ENCODE results near the gene ALCAM. TPM values are rescaled to one million over a fixed set of nuclear protein-coding genes. Genes with fewer than 3 reads are reported as not detected.

The ALCAM gene
- total RNA-seq, 1 experiment from 2014 or later, result 32.3 TPM

GRCh38 chr3:105339946-105340345, 26.8 kb upstream of the ALCAM start:
- POLR2A ChIA-PET, result no interaction called here
- H3K36me3 ChIP-seq (ENCODE audit: control insufficient read depth, insufficient read depth, low read length), result no peaks in the 10 kb centered on the region
- no peaks in the 10 kb centered on the region for H3K4me1 ChIP-seq (ENCODE audit: control insufficient read depth, insufficient read depth, low read length)
- no peak for ATAC-seq
- 0 out of 2 replicates have a peak, but pooled peaks cover 3% of the 10 kb centered on the region for H3K9me3 ChIP-seq (ENCODE audit: control insufficient read depth, insufficient read depth, low read depth, low read length)
- in situ Hi-C loops (cut with HindIII; ENCODE audit: low pct_unique_long_range_greater_than_20kb, low sequenced_read_pairs) (no loop called here), intact Hi-C loops (cut with micrococcal nuclease; ENCODE audit: unreplicated experiment) (no loop called here)
- DNase-seq (ENCODE audit: low read depth, low spot score), result no peak
- CTCF ChIA-PET, result no interaction called here
- TF ChIP-seq TCF7L2 (IDR thresholded peaks at IDR 0.05; ENCODE audit: low read depth, low read length) (no peak), SIN3A (IDR thresholded peaks at IDR 0.05; ENCODE audit: borderline replicate concordance, insufficient read depth, low read depth, low read length) (no peak), POLR2AphosphoS5 (IDR thresholded peaks at IDR 0.05; ENCODE audit: low read depth, low read length) (no peak)
- TF ChIP-seq, protein P1, sequence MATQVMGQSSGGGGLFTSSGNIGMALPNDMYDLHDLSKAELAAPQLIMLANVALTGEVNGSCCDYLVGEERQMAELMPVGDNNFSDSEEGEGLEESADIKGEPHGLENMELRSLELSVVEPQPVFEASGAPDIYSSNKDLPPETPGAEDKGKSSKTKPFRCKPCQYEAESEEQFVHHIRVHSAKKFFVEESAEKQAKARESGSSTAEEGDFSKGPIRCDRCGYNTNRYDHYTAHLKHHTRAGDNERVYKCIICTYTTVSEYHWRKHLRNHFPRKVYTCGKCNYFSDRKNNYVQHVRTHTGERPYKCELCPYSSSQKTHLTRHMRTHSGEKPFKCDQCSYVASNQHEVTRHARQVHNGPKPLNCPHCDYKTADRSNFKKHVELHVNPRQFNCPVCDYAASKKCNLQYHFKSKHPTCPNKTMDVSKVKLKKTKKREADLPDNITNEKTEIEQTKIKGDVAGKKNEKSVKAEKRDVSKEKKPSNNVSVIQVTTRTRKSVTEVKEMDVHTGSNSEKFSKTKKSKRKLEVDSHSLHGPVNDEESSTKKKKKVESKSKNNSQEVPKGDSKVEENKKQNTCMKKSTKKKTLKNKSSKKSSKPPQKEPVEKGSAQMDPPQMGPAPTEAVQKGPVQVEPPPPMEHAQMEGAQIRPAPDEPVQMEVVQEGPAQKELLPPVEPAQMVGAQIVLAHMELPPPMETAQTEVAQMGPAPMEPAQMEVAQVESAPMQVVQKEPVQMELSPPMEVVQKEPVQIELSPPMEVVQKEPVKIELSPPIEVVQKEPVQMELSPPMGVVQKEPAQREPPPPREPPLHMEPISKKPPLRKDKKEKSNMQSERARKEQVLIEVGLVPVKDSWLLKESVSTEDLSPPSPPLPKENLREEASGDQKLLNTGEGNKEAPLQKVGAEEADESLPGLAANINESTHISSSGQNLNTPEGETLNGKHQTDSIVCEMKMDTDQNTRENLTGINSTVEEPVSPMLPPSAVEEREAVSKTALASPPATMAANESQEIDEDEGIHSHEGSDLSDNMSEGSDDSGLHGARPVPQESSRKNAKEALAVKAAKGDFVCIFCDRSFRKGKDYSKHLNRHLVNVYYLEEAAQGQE (IDR thresholded peaks at IDR 0.05; ENCODE audit: insufficient read depth in 1 of 2, low read depth in 2 of 2, low read length in 1 of 2), result no peak
- TF ChIP-seq, protein P2, sequence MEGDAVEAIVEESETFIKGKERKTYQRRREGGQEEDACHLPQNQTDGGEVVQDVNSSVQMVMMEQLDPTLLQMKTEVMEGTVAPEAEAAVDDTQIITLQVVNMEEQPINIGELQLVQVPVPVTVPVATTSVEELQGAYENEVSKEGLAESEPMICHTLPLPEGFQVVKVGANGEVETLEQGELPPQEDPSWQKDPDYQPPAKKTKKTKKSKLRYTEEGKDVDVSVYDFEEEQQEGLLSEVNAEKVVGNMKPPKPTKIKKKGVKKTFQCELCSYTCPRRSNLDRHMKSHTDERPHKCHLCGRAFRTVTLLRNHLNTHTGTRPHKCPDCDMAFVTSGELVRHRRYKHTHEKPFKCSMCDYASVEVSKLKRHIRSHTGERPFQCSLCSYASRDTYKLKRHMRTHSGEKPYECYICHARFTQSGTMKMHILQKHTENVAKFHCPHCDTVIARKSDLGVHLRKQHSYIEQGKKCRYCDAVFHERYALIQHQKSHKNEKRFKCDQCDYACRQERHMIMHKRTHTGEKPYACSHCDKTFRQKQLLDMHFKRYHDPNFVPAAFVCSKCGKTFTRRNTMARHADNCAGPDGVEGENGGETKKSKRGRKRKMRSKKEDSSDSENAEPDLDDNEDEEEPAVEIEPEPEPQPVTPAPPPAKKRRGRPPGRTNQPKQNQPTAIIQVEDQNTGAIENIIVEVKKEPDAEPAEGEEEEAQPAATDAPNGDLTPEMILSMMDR (IDR thresholded peaks at IDR 0.05), result no peak
- BruUV-seq (replicated peaks), result no TSS peak
- H3K4me3 ChIP-seq (ENCODE audit: low read depth in 2 of 2, low read length in 2 of 2), result no peak overlapping the region
- H3K27ac ChIP-seq (ENCODE audit: low read length), result no peak overlapping the region
- H3K27me3 ChIP-seq (ENCODE audit: control insufficient read depth, insufficient read depth, low read length), result no peaks in the 10 kb centered on the region

DNA sequence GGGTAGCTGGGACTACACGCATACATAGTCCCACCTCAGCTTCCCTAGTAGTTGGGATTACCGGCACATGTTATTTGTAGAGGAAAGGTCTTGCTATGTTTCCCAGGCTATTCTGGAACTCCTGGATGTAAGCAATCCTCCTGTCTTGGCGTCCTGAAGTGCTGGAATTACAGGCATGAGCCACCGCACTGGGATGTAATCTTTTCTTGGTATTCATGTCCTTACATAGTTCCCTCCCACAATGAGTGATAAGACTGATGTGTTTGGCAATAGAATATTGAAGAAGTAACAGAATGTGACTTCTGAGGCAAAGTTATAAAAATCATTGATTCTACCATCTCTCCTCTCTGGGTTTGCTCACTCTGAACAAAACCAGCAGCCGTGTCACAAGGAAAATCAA, 22.7 kb upstream of the ALCAM start:
- no peak for TF ChIP-seq POLR2AphosphoS5 (IDR thresholded peaks at IDR 0.05; ENCODE audit: low read depth, low read length)
- TF ChIP-seq, protein P1 (IDR thresholded peaks at IDR 0.05; ENCODE audit: insufficient read depth in 1 of 2, low read depth in 2 of 2, low read length in 1 of 2), result no peak
- TF ChIP-seq TCF7L2 (IDR thresholded peaks at IDR 0.05; ENCODE audit: low read depth, low read length), result no peak
- TF ChIP-seq, protein P2 (IDR thresholded peaks at IDR 0.05), result no peak
- TF ChIP-seq SIN3A (IDR thresholded peaks at IDR 0.05; ENCODE audit: borderline replicate concordance, insufficient read depth, low read depth, low read length), result no peak
- H3K4me3 ChIP-seq (ENCODE audit: low read depth in 2 of 2, low read length in 2 of 2), result no peak overlapping the region
- H3K4me1 ChIP-seq (ENCODE audit: control insufficient read depth, insufficient read depth, low read length), result no peaks in the 10 kb centered on the region
- ChIA-PET POLR2A (no interaction called here), CTCF (no interaction called here)
- DNase-seq (ENCODE audit: low read depth, low spot score) (no peak), ATAC-seq (no peak)
- in situ Hi-C loops (cut with HindIII; ENCODE audit: low pct_unique_long_range_greater_than_20kb, low sequenced_read_pairs) (no loop called here), intact Hi-C loops (cut with micrococcal nuclease; ENCODE audit: unreplicated experiment) (no loop called here)
- H3K27ac ChIP-seq (ENCODE audit: low read length), result no peak overlapping the region
- H3K36me3 ChIP-seq (ENCODE audit: control insufficient read depth, insufficient read depth, low read length), result no peaks in the 10 kb centered on the region
- BruUV-seq (replicated peaks), result no TSS peak
- H3K27me3 ChIP-seq (ENCODE audit: control insufficient read depth, insufficient read depth, low read length), result no peaks in the 10 kb centered on the region
- H3K9me3 ChIP-seq (ENCODE audit: control insufficient read depth, insufficient read depth, low read depth, low read length), result no peaks in the 10 kb centered on the region

Data from Panc1 (cell line).